GM18499 (cell line): ENCODE measurements around the gene MTERF4.

Source experiments
- ATAC-seq: cut with Tn5 transposase; IDR thresholded peaks from one replicate; pipeline ENCODE4 v1.9.1; 2021; ENCODE audit warnings: moderate number of reproducible peaks; ENCODE audit not compliant: insufficient read depth, unreplicated experiment

Gene MTERF4

GRCh38 chr2:241071677-241072111, 30.4 kb downstream of the MTERF4 start:
- no peak for ATAC-seq

GRCh38 chr2:241070811-241071676, 31.0 kb downstream of the MTERF4 start:
- no peak for ATAC-seq

- no peak for ATAC-seq
These were observed 31.7 kb downstream of the MTERF4 start for GRCh38 chr2:241070361-241070760.

GRCh38 chr2:241069821-241070281, 32.2 kb downstream of the MTERF4 start:
- ATAC-seq: no peak

GRCh38 chr2:241068942-241069810, 32.9 kb downstream of the MTERF4 start:
- no peak for ATAC-seq

GRCh38 chr2:241068136-241068941, 33.7 kb downstream of the MTERF4 start:
- no peak for ATAC-seq

- no peak for ATAC-seq
These were observed 34.5 kb downstream of the MTERF4 start for GRCh38 chr2:241067501-241068135.

GRCh38 chr2:241066893-241067341, 35.2 kb downstream of the MTERF4 start:
- ATAC-seq: no peak

- no peak for ATAC-seq
These were observed 35.8 kb downstream of the MTERF4 start for GRCh38 chr2:241066171-241066892.

- no peak for ATAC-seq
These were observed 36.7 kb downstream of the MTERF4 start for GRCh38 chr2:241065355-241065803.

GRCh38 chr2:241064802-241065354, 37.2 kb downstream of the MTERF4 start:
- no peak for ATAC-seq

GRCh38 chr2:241064008-241064801, 37.9 kb downstream of the MTERF4 start:
- ATAC-seq: no peak

- no peak for ATAC-seq
These were observed 38.5 kb downstream of the MTERF4 start for GRCh38 chr2:241063587-241063986.

- ATAC-seq: no peak
These were observed 39.0 kb downstream of the MTERF4 start for GRCh38 chr2:241063093-241063551.

- no peak for ATAC-seq
These were observed 39.5 kb downstream of the MTERF4 start for GRCh38 chr2:241062389-241063092.

- no peak for ATAC-seq
These were observed 40.8 kb downstream of the MTERF4 start for GRCh38 chr2:241061275-241061674.

- no peak for ATAC-seq
These were observed 48.4 kb downstream of the MTERF4 start for GRCh38 chr2:241053576-241054251.
